HL-60 (cell line): ENCODE measurements around the gene TIMP2.
A peak's percentile ranks its signal among the peaks of the same experiment; 100 is the strongest.

ENCODE experiments used
- DNase-seq, 2 experiments: peaks; one replicate each; pipeline ENCODE4 v3.0.0-alpha.2; 2010 to 2020; ENCODE audit warnings: low read depth in 1 of 2, low spot score in 1 of 2
- H3K27ac ChIP-seq: fragments of 250-450 bp; sonication (Bioruptor Pico); replicated peaks from 2 replicates; pipeline ENCODE4 v1.5.1; 2020; ENCODE audit warnings: mild to moderate bottlenecking, moderate library complexity
- H3K27me3 ChIP-seq: fragments of 250-450 bp; sonication (Bioruptor Pico); 2 replicates; pipeline ENCODE4 v1.5.1; 2021; ENCODE audit warnings: mild to moderate bottlenecking, moderate library complexity; ENCODE audit not compliant: insufficient read depth, poor library complexity, severe bottlenecking
- H3K4me3 ChIP-seq: replicated peaks from 2 replicates; pipeline ENCODE4 v1.5.1; 2011; ENCODE audit warnings: mild to moderate bottlenecking, control low read depth, low read length; ENCODE audit not compliant: insufficient read depth
- CTCF ChIP-seq: IDR thresholded peaks from one replicate; pipeline ENCODE4 v1.5.1; 2011; ENCODE audit warnings: low read length, control low read depth, inconsistent platforms; ENCODE audit not compliant: insufficient read depth
- GABPA ChIP-seq: IDR thresholded peaks from 2 replicates; pipeline ENCODE4 v1.6.1; 2012; ENCODE audit warnings: low read depth
- POLR2AphosphoS5 ChIP-seq: IDR thresholded peaks from 2 replicates; pipeline ENCODE4 v1.6.1; 2012; ENCODE audit warnings: low read depth
- REST ChIP-seq: IDR thresholded peaks from 2 replicates; pipeline ENCODE4 v1.6.1; 2012; ENCODE audit warnings: low read depth; ENCODE audit not compliant: insufficient replicate concordance
- SPI1 ChIP-seq: IDR thresholded peaks from 2 replicates; pipeline ENCODE4 v1.6.1; 2012; ENCODE audit warnings: low read depth, mild to moderate bottlenecking, borderline replicate concordance

TIMP2 gene

DNA sequence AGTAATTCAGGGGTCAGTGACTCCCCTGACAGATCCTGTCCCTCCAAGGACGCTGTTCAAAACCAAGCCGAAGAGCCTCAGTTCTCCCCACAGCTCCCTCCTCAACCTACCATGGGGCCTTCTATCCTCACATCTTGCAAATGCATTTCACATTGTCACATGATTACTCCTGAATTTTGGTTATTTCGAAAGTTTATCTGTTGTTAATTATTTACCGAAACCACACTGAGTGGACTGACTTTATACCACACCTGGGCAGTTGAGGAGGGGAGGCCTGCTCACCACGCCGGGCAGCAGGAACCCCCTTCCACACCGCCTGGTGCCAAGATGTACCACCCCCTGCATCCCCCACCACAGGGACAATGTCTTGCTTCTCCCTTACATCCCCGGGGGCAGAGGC lies 4.7 kb downstream of the TIMP2 start:
- H3K27ac ChIP-seq = no peak overlapping the region
- TF ChIP-seq POLR2AphosphoS5 (no peak), CTCF (no peak), GABPA (no peak), REST (no peak), SPI1 (no peak)
- no peaks in the 10 kb centered on the region for H3K27me3 ChIP-seq
- DNase-seq = no peak
- no peak overlapping the region for H3K4me3 ChIP-seq

- TF ChIP-seq CTCF (no peak), POLR2AphosphoS5 (no peak), REST (no peak)
- no peak overlapping the region for H3K4me3 ChIP-seq
- no peak overlapping the region for H3K27ac ChIP-seq
- H3K27me3 ChIP-seq = no peaks in the 10 kb centered on the region
- no peak for DNase-seq
Measured at GRCh38 chr17:78919861-78920450, 5.2 kb downstream of the TIMP2 start.

- peak overlapping the region; percentile 16 for H3K27ac ChIP-seq
- no peaks in the 10 kb centered on the region for H3K27me3 ChIP-seq
- TF ChIP-seq GABPA (no peak), POLR2AphosphoS5 (no peak), CTCF (no peak)
- H3K4me3 ChIP-seq = no peak overlapping the region
- no peak for DNase-seq
Measured at GRCh38 chr17:78918979-78919378, 6.2 kb downstream of the TIMP2 start.
